ENCODE results near the gene UNC45A.

The UNC45A gene

DNA sequence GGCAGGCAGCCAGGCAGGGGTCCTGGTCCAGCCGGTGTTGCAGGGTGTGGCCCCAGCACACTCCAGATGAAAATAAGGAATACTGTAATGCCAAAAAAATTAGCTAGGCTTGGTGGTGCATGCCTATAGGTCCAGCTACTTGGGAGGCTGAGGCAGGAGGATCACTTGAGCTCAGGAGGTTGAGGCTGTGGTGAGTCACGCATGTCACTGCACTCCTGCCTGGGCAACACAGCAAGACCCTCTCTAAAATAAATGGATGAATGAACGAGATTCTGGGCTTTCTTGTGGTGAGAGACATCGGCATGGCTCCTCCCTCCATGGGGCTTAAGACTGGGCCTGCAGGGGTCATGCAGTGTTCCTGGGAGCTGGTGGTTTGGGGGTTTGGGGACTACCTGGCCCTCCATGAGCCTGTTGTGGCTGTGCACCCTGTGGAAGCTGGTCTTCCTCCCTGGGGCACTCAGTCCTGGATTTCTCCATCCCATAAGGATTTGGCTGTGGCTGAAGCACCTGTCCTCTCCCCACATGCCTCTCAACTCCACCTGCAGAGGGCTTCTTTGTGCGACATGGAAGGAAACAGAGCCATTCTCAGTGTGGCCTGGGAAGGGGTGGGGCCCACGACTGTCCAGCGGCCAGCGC lies 12.0 kb downstream of the UNC45A start:
- DNase-seq: no peak

DNA sequence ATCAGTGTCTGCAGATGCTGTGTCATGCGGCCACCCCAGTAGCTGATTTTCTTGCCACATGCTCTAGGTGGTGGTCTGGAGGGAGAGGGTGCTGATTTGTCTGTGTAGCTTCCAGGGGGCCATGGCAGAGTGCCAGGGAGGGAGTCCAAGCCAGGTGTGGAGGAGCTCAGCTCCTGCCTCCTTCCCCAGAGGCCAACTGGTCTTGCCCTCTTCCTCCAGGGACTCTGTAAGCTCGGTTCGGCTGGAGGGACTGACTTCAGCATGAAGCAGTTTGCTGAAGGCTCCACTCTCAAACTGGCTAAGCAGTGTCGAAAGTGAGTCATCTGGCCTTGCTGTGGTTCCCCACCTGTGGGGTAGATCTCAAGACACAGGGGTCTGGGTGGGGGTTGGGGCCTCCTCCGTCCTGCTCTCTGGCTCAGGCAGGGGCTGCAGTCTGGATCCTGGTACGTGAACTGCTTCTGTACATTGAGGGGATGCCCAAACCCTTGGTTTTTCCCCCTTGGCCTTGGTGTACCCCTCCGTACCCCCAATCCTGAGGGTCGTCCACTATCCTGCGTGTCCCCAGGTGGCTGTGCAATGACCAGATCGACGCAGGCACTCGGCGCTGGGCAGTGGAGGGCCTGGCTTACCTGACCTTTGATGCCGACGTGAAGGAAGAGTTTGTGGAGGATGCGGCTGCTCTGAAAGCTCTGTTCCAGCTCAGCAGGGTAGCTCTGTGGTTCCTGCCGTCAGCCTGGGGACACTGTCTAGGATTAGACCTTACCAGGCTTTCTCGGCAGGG lies 12.7 kb downstream of the UNC45A start:
- no peak for DNase-seq

DNA sequence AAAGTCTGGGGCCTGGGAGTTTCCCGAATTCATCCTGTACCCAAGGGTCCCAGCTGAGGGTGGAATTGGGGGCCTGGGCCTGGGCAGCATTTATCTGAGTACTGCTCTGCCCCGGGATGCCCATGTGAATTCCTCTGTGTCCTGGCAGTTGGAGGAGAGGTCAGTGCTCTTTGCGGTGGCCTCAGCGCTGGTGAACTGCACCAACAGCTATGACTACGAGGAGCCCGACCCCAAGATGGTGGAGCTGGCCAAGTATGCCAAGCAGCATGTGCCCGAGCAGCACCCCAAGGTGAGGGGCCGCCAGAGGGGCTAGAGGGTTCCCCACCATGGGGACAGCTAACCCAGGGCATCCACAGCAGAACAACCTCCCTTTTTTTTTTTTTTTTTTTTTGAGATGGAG lies 13.4 kb downstream of the UNC45A start:
- DNase-seq: no peak

DNA sequence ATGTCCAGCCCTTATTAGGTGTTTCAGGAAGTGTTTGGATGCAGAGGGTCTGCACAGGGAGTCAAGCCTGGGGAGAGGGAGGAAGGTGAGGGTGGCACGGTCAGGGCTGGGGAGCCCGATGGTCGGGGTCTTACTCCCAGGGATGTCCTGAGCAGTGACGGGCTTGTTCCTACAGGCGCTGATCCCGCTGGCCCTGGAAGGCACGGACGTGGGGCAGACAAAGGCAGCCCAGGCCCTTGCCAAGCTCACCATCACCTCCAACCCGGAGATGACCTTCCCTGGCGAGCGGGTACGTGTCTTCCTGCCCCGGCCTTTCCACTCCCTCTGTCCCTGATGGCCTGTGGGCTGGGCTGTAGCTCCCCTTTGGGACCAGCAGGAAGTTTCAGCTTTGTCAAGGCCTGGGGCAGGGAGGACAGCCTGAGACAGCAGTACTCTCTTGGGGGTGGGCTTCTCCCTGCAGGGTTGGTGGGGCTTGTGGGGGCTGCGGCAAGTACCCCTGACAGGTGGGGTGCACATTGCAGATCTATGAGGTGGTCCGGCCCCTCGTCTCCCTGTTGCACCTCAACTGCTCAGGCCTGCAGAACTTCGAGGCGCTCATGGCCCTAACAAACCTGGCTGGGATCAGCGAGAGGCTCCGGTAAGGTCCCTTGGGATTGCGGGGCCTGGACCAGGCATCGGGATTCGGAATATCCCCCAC lies 15.0 kb downstream of the UNC45A start:
- DNase-seq: no peak

DNA sequence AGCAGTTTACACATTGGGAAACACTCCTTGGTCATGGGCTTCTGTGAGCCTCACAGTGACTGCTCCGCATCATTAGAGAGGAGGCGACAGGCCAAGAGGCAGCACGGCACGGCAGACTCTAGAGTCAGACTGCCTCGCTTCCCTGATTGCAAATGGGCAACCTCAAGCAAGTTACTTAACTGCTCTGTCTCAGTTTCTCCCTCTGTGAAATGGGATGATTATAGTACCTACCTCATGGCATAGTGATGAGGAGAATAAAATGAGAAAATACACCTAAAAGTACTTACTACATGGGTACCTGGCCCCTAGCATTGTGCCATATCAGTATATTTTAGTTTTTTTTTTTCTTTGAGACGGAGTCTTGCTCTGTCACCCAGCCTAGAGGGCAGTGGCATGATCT lies 15.6 kb downstream of the UNC45A start:
- no peak for DNase-seq

DNA sequence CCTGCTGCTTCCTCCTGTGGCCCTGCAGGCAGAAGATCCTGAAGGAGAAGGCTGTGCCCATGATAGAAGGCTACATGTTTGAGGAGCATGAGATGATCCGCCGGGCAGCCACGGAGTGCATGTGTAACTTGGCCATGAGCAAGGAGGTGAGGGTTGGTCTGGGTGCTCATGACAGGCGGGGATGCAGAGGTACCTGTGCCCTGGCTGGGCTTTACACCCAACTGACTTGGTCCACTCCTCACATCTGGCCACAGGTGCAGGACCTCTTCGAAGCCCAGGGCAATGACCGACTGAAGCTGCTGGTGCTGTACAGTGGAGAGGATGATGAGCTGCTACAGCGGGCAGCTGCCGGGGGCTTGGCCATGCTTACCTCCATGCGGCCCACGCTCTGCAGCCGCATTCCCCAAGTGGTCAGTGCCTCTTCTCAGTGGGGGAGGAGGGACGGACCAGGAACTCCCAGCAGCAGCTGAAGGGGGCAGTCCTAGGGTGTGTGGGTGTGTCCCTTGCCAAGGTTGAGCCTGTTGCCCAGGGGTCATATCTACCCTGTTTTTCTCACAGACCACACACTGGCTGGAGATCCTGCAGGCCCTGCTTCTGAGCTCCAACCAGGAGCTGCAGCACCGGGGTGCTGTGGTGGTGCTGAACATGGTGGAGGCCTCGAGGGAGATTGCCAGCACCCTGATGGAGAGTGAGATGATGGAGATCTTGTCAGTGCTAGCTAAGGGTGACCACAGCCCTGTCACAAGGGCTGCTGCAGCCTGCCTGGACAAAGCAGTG lies 18.0 kb downstream of the UNC45A start:
- DNase-seq: no peak

DNA sequence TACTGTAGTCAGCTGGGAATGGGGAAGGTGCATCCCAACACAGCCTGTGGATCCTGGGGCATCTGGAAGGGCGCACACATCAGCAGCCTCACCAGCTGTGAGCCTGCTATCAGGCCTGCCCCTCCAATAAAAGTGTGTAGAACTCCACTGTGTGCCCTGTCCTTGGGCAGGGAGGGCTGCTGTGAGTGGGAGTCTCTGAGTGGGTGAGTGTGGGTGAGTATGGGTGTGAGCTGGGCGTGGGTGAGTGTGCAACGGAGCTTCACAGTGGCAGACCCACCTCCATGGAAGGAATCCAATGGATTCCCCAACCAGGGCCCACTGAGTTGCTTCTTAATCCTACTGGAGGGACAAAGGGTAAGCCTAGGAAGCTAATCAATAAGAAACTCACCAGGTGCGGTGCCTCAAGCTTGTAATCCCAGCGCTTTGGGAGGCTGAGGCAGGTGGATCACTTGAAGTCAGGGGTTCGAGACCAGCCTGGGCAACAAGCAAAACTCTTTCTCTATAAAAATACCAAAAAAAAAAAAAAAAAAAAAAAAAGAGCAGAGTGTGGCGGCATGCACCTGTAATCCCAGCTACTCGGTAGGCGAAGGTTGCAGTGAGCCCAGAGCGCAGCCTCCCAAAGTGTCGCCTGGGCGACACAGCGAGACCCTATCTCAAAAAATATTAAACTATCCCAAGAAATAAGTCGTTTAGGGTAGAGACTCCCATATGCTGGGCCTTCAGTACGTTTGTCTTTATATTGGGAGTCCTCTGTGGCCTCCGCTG lies 19.0 kb downstream of the UNC45A start:
- DNase-seq: no peak

DNA sequence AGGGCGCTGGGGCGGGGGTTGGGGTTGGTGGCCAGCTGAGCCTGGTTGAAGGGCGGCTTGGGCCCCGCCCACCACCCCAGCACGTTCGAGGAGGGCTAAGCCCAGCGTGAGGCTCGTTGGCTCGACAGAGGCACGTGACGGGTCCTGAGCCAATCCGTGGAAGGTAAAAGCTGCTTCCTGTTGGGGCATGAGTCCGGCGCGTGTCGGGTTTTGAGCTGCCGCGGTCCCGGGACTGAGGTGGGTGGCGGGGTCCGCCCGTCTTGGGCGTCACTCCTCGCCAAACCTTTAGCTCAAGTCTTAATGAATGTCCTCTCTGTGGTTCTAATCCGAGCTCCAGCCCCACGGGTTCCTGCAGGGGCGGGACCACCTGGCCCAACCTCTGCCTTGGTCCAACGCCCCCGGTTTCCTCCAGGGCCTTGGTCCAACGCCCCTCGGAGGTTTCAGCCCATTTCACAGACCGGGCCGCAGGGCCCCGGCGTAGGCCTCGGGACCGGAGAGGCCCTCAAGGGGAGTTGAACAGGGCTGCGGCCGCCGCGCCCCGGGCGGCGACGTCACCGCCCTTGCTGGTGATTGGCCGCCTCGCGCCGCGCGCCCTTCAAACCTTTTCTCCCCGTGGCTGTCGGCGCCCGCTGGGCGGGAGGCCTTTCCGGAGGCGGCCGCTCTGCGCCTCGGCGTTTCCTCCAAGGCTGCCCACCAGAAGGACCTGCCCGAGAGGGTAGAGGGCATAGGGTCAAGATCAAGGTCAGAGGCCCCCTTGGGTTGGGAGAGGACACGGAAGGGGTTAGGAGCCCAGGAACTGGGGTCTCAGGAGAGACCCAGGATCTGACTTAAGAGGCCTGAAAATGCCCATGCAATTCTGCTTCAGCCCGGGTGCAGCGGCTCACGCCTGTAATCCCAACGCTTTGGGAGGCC lies 19.9 kb downstream of the UNC45A start, which contains the start of gene RCCD1:
Gene RCCD1, plus strand, starts transcription at position 173 of the 912 bp plus-strand sequence. CDS start 1,851 bp downstream, outside the sequence.
- peak; percentile 69 to 96 (median 82) for DNase-seq

DNA sequence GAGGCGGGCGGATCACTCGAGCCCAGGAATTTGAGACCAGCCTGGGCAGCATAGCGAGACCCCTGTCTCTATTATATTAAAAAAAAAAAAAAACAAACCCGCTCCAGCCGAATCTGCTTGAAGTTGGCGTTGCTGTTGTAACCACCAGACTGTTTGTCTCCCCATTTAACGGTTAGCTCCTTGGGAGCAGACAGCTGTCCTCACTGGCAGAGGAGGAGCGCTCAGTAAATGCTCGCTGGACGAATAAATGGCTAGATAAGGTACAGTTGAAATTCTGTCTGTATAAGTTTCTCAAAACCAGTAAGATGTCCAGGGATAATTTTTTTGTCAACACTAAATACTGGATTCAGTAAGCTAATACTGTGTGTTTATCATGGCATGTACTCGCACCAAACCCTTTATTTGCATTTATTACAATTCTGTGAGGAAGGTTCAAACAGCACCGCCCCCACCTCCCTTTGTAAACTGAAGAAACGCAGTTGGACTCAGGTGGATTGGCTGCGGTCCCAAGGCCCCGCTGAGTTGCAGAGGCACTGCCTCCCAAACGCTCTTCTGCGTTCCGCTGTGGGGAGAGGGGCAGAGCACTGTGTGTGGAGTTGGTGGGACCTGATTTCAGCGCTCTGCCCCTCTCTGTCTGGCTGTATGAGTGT lies 20.7 kb downstream of the UNC45A start:
- peak in 1 of 5 experiments; percentile 36 for DNase-seq

DNA sequence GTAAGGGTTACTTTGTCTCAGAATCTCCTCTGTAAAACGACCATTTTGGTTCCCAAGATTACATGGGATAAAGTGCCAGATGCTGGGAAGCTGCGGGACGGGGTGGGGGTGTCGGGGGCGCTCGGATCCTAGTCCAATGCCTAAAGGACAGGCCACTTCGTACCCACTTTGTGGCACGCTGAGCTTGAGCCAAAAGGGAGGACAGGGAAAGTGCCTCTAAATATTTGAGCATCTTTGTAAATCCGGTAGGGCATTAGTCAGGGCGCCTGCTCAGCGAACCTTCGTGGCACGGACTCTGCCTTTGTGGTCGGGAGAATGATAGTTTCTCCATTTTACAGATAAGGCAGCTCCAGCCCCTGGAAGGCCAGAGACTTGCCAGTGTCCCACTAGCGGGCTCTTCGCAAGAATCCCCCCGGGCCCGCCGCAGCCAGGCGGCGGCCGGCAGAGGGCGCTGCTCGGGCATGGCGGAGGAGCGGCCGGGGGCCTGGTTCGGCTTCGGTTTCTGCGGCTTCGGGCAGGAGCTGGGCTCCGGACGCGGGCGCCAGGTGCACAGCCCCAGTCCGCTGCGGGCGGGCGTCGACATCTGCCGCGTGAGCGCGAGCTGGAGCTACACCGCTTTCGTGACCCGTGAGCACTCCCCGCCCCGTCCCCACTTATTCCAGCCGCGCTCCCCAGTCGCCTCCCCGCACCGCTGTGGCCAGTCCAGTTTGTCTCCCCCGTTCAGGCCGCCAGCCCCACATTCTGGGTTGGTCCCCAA lies 21.4 kb downstream of the UNC45A start:
- DNase-seq: peak; percentile 10 to 60 (median 55)

DNA sequence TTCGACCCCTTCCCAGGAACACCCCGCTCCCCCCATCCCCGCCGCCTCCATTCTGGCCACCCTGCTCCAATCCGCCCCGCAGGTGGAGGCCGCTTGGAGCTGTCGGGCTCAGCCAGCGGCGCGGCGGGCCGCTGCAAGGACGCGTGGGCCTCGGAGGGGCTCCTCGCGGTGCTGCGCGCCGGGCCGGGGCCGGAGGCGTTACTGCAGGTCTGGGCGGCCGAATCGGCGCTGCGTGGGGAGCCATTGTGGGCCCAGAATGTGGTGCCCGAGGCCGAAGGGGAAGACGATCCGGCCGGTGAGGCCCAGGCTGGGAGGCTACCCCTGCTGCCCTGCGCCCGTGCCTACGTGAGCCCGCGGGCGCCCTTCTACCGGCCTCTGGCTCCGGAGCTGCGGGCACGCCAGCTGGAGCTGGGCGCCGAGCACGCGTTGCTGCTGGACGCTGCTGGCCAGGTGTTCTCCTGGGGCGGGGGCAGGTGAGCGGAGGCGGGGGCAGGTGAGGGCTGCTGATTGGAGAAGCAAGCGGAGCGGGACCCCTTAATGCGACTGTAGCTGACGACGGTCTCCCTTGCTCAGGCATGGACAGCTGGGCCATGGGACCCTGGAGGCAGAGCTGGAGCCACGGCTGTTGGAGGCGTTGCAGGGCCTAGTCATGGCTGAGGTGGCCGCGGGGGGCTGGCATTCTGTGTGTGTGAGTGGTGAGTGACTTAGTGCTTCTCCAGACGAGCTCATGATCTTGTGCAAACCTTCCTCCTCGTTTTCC lies 22.1 kb downstream of the UNC45A start:
- no peak for DNase-seq

DNA sequence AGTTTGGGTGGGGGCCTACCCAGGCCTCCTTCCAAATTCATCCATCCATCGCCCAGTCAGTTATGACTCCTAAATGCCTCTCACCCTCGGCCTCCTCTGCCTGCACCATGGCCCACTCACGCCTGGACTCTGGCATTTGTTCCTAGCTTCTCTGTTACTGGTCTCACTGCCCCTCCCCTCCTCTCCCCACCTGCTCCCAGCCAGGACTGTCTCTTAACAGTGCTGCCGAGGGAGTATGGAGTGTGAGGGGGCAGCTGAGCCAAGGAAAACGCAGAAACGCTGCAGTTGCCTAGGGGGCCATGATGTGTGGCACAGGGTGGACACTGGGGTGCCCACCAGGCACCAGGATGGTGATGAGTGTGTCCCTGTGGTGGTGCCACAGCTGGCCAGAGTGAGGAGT lies 22.7 kb downstream of the UNC45A start:
- DNase-seq: no peak

DNA sequence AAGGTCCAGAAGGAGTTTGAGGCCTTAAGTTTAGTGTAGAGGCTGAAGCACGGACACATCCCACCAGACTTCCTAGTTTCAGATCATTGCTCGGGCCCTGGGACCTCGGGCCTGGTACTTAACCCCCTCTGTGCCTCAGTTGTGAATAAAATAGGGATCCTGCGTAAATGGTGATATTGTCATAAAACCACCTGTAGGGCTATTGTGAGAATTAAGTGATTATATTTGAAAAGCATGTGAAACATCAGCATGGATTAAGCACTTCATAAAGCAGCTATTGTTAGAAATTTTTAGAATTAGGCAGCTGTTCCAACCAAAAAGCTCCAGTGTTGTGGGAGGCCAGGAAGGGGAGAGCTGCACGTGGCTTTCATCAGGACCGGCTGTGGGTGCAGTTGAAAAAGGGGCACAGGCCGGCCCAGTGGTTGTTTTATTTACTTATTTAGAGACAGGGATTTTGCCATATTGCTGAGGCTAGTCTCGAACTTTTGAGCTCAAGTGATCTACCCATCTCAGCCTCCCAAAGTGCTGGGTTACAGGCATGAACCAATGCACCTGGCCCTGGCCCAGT lies 24.0 kb downstream of the UNC45A start:
- no peak for DNase-seq

DNA sequence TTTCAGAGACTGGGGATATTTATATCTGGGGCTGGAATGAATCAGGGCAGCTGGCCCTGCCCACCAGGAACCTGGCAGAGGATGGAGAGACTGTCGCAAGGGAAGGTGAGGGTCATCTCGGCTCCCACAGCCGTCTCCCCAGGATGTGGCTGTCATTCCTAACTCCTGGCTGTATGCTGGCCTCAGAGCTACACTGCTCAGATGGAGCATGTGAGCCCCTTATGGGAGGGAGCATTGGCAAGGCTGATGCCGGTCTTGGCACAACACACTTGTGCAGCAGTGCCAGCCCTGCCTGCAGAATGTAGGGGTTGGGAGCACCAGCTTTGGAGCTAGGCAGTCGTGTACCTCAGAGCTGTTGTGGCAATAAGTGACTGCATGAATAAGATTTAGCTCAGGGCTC lies 24.8 kb downstream of the UNC45A start:
- no peak for DNase-seq

DNA sequence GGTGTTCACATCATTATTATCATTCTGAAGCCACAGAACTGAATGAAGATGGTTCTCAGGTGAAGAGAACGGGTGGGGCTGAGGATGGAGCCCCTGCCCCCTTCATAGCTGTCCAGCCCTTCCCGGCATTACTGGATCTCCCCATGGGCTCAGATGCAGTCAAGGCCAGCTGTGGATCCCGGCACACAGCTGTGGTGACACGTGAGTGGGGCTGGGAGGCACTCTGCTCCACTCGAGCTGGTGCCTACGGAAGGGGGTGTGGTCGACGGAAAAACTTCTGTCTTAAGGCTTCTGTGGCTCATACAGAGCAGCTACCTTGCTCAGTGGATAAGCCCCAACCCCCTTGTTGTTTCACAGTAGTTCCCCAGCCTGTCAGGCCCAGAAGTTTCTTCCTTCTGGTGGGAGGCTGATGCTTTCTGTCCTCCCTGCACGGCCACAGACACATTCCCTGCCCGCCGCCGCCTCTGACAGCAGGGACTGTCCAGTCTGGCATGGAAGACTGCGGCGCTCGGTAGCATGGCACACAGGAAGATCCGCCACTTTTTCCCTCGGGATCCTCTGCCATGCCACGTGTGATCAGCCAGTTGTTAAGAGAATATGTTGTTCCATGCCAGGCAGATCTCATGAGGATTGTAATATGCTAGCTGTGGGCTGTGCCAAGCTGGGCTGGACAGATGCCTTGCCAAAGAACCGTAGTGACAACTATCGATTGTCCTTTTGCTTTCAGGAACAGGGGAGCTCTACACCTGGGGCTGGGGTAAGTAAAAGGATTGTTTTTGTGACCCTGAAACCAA lies 25.4 kb downstream of the UNC45A start:
- DNase-seq: no peak

DNA sequence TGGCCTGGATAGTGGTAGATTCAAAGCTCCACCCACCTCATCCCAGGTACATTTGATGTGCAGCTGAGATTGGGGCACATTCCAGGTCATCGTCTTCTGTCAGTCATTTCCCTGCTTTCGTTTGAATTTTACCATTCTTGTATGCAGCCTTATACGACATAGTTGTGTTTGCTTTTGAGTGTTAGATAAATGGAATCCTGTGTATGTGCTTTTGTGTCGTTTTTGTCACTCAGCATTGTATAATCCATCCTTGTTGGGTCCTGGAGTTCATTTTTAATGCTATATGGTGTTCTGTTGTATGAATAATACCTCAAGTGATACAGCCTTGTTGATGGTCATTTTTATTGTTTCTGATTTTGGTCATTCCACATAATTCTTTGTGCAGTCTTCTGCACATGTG lies 26.9 kb downstream of the UNC45A start:
- DNase-seq: no peak

DNA sequence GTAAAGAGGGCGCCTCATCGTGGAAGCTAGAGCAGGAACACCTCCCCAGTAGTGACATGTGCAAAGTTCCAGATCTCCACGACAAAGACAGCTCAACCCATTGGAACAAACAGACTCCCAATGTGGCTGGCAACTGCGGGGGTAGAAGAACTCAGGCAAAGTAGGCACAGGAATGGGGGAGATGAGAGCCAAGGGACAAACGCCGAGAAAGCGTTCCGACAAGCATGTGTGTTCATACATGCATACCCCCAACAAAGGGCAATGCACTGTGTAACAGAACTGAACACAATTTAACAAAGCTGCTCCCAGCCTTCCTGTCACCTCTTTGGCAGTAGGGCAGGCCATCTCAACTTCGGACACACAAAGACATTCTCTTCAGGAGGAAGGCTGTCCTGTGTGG lies 31.2 kb downstream of the UNC45A start:
- no peak for DNase-seq

DNA sequence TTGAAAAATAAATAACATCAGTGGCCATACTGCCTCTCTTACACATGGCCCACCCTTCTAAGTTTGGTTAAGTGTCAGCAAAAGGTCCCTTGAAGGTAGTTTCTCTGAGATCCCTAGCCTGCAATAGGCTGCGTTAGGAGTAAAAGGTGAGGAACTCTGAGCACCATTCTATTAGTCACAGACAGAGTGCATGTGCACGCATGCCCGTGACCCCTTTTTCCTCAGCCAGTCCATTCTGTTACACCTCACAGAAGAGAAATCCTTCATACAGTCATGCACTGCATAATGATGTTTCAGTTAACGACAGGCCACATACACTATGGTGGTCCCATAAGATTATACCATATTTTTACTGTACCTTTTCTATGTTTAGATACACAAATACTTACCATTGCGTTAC lies 32.1 kb downstream of the UNC45A start:
- no peak for DNase-seq
